HepG2 (cell line): ENCODE data around the gene ACTL7B. TPM values are rescaled to one million over a fixed set of nuclear protein-coding genes. Genes with fewer than 3 reads are reported as not detected.

Source experiments
- ATAC-seq: fragments of 200-7000 bp; cut with Tn5 transposase; 3 replicates; pipeline ENCODE4 v1.9.1; 2020; ENCODE audit warnings: mild to moderate bottlenecking, moderate library complexity
- BruUV-seq: library from RNA; stranded (reverse); fragments of 400-500 nt; replicated peaks from 2 replicates; lab custom pipeline; 2021; lab: Mats Ljungman, UMichigan
- CTCF ChIA-PET: fragments of 300-600 bp; formaldehyde crosslinking; extraction: SDS; loops from one replicate; lab custom pipeline; 2021; ENCODE audit warnings: low total read pairs, inconsistent platforms, low intra/inter-chr PET ratio; lab: Yijun Ruan, JAX
- POLR2A ChIA-PET: fragments of 350-600 bp; sonication (Branson Sonifier 250); formaldehyde crosslinking; loops from one replicate; lab custom pipeline; 2020; ENCODE audit warnings: antibody characterized with exemption, inconsistent platforms; lab: Yijun Ruan, JAX
- DNase-seq: peaks from one replicate; pipeline ENCODE4 v3.0.0-alpha.2; 2015; ENCODE audit warnings: low spot score
- FAIRE-seq: peaks from 3 replicates; lab custom pipeline; 2011; peaks lifted over from hg19 to GRCh38; lab: Jason Lieb, UNC
- H2AFZ ChIP-seq: one replicate; pipeline ENCODE4 v1.6.1; 2011; ENCODE audit warnings: low read length, inconsistent platforms
- H3K27ac ChIP-seq: fragments of 300-600 bp; 3 replicates; pipeline ENCODE4 v1.8.0; 2011; ENCODE audit warnings: mixed run types, mild to moderate bottlenecking, mixed read lengths, low read length, inconsistent platforms; ENCODE audit not compliant: insufficient read depth; ENCODE audit errors: extremely low read length
- H3K27me3 ChIP-seq, 2 experiments: fragments of 200-600 bp in 1 of 2; 2 replicates in 1 of 2; 3 replicates in 1 of 2; pipeline versions ENCODE4 v1.6.0 to v1.8.0; 2011; ENCODE audit warnings: low read length in 2 of 2, mild to moderate bottlenecking in 2 of 2, moderate library complexity in 2 of 2, inconsistent platforms in 1 of 2; ENCODE audit not compliant: insufficient read depth in 2 of 2, control insufficient read depth in 1 of 2
- H3K36me3 ChIP-seq, 2 experiments: fragments of 200-600 bp in 1 of 2; replicated peaks in 1 of 2; 2 replicates in 1 of 2; 3 replicates in 1 of 2; pipeline versions ENCODE4 v1.5.1 to v1.8.0; 2011; ENCODE audit warnings: low read length in 2 of 2, inconsistent platforms in 1 of 2; ENCODE audit not compliant: insufficient read depth in 2 of 2, control insufficient read depth in 1 of 2
- H3K4me1 ChIP-seq: 2 replicates; pipeline ENCODE4 v1.5.1; 2012; ENCODE audit warnings: low read length, inconsistent platforms; ENCODE audit not compliant: insufficient read depth
- H3K4me2 ChIP-seq: 2 replicates; pipeline ENCODE4 v1.6.0; 2011; ENCODE audit warnings: low read depth, low read length, inconsistent platforms
- H3K4me3 ChIP-seq, 3 experiments: fragments of 200-600 bp in 1 of 3; sonication (generic), shearing (Covaris generic) in 1 of 3; replicated peaks in 1 of 3; 2 replicates each; pipeline ENCODE4 v1.5.1; 2011 to 2016; ENCODE audit warnings: low read length in 3 of 3, inconsistent platforms in 2 of 3, low read depth in 2 of 3, mild to moderate bottlenecking in 2 of 3, control low read depth in 1 of 3, mixed read lengths in 1 of 3; ENCODE audit not compliant: insufficient read depth in 1 of 3
- H3K79me2 ChIP-seq: one replicate; pipeline ENCODE4 v1.6.1; 2011; ENCODE audit warnings: low read length, inconsistent platforms; ENCODE audit not compliant: insufficient read depth
- H3K9ac ChIP-seq: 2 replicates; pipeline ENCODE4 v1.6.0; 2011; ENCODE audit warnings: mild to moderate bottlenecking, low read depth, low read length, inconsistent platforms; ENCODE audit not compliant: insufficient read depth
- H3K9me3 ChIP-seq: 2 replicates; pipeline ENCODE4 v1.5.1; 2012; ENCODE audit warnings: mild to moderate bottlenecking, low read length
- H4K20me1 ChIP-seq: 2 replicates; pipeline ENCODE4 v1.6.0; 2011; ENCODE audit warnings: inconsistent platforms, mild to moderate bottlenecking, low read length, moderate library complexity; ENCODE audit not compliant: insufficient read depth
- GATAD2A ChIP-seq: IDR thresholded peaks from 2 replicates; pipeline ENCODE4 v1.6.1; 2016
- NCOA2 ChIP-seq: sonication (generic); formaldehyde crosslinking; IDR thresholded peaks from 2 replicates; pipeline ENCODE4 v1.8.0; 2022; ENCODE audit warnings: inconsistent platforms
- NFATC3 ChIP-seq: sonication (generic); formaldehyde crosslinking; IDR thresholded peaks from 2 replicates; pipeline ENCODE4 v1.5.1; 2020; ENCODE audit warnings: mild to moderate bottlenecking, missing genetic modification reagents
- NR2F6 ChIP-seq, 2 experiments: IDR thresholded peaks; 2 replicates each; pipeline ENCODE4 v1.6.1; 2016; ENCODE audit warnings: antibody characterized with exemption in 1 of 2, mild to moderate bottlenecking in 1 of 2
- SNAI1 ChIP-seq: sonication (generic); formaldehyde crosslinking; IDR thresholded peaks from 2 replicates; pipeline ENCODE4 v1.5.0; 2020; ENCODE audit warnings: mild to moderate bottlenecking, missing genetic modification reagents, borderline replicate concordance
- SOX5 ChIP-seq: IDR thresholded peaks from 2 replicates; pipeline ENCODE4 v1.6.1; 2016; ENCODE audit warnings: borderline replicate concordance
- SOX6 ChIP-seq, 2 experiments: fragments of 450-650 bp in 1 of 2; sonication (generic) in 1 of 2; formaldehyde crosslinking in 1 of 2; IDR thresholded peaks; 2 replicates each; pipeline versions ENCODE4 v1.4.0 to v1.6.1; 2017 to 2020; ENCODE audit warnings: antibody characterized with exemption in 1 of 2, mild to moderate bottlenecking in 1 of 2, missing genetic modification reagents in 1 of 2
- WGBS: methylation state at CpG from one replicate; pipeline ENCODE4 v1.1.6; 2017; ENCODE audit warnings: low lambda C conversion rate; 5-methylcytosine and 5-hydroxymethylcytosine counted together
- in situ Hi-C: cut with HindIII; loops from 2 replicates; pipeline ENCODE4 v1.10.0; 2017; ENCODE audit warnings: low pct_unique_long_range_greater_than_20kb; ENCODE audit not compliant: extremely low pct_ligation_motif_present
- intact Hi-C: fragments of 100-400 bp; cut with micrococcal nuclease; formaldehyde crosslinking; loops from one replicate; pipeline ENCODE4 v1.10.0; 2022; ENCODE audit not compliant: unreplicated experiment
- polyA plus RNA-seq, 8 experiments: library from polyadenylated mRNA; depleted of rRNA in 3 of 8; stranded (reverse) in 7 of 8; unstranded in 1 of 8; fragments of >200 nt; fragmentation: Illumina TruSeq in 4 of 8; extraction: Trizol in 4 of 8; gene quantifications; 2 replicates each; pipeline versions ENCODE4 v1.2.1 to v1.2.3, GENCODE V29; 2011 to 2016; ENCODE audit warnings: low read depth in 4 of 8, missing spikeins in 1 of 8, mixed read lengths in 1 of 8; ENCODE audit not compliant: insufficient read depth in 1 of 8
- total RNA-seq, 5 experiments: library from RNA; depleted of rRNA; stranded (reverse); fragments of >200 nt; fragmentation: Illumina TruSeq; extraction: Trizol; gene quantifications; 2 replicates each; pipeline ENCODE4 v1.2.3, GENCODE V29; 2016; ENCODE audit warnings: low read depth in 1 of 5
- TF ChIP-seq, protein P1 (sequence below): sonication (generic); formaldehyde crosslinking; conservative IDR thresholded peaks from 2 replicates; pipeline ENCODE4 v1.4.0; 2020; ENCODE audit warnings: mild to moderate bottlenecking, missing genetic modification reagents, moderate library complexity
- TF ChIP-seq, protein P2 (sequence below): sonication (generic); formaldehyde crosslinking; IDR thresholded peaks from 2 replicates; pipeline ENCODE4 v1.4.0; 2020; ENCODE audit warnings: mild to moderate bottlenecking, missing genetic modification reagents, borderline replicate concordance
- TF ChIP-seq, protein P3 (sequence below): sonication (generic); formaldehyde crosslinking; IDR thresholded peaks from 2 replicates; pipeline ENCODE4 v1.8.1; 2023; ENCODE audit warnings: missing genetic modification reagents, inconsistent platforms, borderline replicate concordance

ACTL7B gene
- total and polyA plus RNA-seq, 2 of the 13 experiments (the other 11 are each of a cell fraction or from before 2014, with no cell fraction given): 0.07 to 0.11 TPM

DNA sequence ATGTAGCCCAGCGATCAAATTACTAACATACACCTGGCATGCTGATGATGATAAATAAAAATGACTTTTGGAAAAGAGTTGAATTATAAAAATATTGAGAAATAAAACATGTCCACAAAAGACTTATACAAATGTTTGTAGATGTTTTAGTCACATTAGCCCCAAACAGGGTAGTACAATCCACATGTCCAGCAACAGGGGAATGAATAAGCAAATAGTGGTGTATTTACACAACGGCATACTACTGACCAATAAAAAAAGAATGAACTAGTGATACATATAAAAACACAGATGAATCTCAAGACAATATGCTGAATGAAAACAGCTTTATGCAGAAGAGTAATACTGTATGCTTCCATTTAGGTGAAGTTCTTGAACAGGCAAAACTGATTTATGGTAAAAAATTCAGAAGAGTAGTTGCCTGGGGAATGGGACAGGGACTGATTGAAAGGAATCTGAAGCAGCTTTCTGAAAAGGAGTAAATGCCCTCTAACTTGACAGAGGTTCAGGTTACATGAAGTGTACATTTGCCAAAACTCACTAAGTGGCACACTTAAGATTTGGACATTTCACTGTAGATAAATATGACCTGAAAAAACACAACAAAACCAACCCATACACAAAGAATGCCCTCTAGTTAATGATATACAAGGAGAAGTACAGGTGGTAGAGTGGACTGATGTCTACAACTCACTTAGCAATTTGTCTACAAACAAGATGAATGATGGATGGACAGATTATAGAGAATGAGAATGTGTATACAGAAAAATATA is 41.7 kb upstream of the ACTL7B start:
- H3K79me2 ChIP-seq: no peaks in the 10 kb centered on the region
- H3K4me3 ChIP-seq: no peak overlapping the region
- H3K9me3 ChIP-seq: no peaks in the 10 kb centered on the region
- no peaks in the 10 kb centered on the region for H4K20me1 ChIP-seq
- H2AFZ ChIP-seq: no peak overlapping the region
- no peak overlapping the region for H3K4me2 ChIP-seq
- H3K4me1 ChIP-seq: peaks cover 82% of the 10 kb centered on the region
- in situ Hi-C loops: no loop called here
- intact Hi-C loops: no loop called here
- ATAC-seq: peak; percentile 8; the same call in 1 of the 3 replicates
- peak; percentile 21 for FAIRE-seq
- ChIA-PET POLR2A (interaction anchor here (3.2 kb wide), 1 partner anchor 12 kb away, joined by 20 read pairs; no protein-coding TSS in a partner anchor), CTCF (no interaction called here)
- no TSS peak for BruUV-seq
- WGBS: 74% methylated on average over 2 of the region's 2 CpGs
- H3K27me3 ChIP-seq: no peaks in the 10 kb centered on the region
- H3K9ac ChIP-seq: no peak overlapping the region
- DNase-seq: peak; percentile 18
- H3K27ac ChIP-seq: peak overlapping the region; percentile 55
- peaks cover 19 to 84% of the 10 kb centered on the region in 2 experiments for H3K36me3 ChIP-seq
- TF ChIP-seq, protein P1, sequence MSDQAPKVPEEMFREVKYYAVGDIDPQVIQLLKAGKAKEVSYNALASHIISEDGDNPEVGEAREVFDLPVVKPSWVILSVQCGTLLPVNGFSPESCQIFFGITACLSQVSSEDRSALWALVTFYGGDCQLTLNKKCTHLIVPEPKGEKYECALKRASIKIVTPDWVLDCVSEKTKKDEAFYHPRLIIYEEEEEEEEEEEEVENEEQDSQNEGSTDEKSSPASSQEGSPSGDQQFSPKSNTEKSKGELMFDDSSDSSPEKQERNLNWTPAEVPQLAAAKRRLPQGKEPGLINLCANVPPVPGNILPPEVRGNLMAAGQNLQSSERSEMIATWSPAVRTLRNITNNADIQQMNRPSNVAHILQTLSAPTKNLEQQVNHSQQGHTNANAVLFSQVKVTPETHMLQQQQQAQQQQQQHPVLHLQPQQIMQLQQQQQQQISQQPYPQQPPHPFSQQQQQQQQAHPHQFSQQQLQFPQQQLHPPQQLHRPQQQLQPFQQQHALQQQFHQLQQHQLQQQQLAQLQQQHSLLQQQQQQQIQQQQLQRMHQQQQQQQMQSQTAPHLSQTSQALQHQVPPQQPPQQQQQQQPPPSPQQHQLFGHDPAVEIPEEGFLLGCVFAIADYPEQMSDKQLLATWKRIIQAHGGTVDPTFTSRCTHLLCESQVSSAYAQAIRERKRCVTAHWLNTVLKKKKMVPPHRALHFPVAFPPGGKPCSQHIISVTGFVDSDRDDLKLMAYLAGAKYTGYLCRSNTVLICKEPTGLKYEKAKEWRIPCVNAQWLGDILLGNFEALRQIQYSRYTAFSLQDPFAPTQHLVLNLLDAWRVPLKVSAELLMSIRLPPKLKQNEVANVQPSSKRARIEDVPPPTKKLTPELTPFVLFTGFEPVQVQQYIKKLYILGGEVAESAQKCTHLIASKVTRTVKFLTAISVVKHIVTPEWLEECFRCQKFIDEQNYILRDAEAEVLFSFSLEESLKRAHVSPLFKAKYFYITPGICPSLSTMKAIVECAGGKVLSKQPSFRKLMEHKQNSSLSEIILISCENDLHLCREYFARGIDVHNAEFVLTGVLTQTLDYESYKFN (CRISPR knock-in tag): 0 out of 2 replicates have a peak, but pooled peaks have one; percentile 20
- TF ChIP-seq NFATC3 (CRISPR knock-in tag): no peak
- peak; percentile 51; the same call in 1 of the 2 replicates for TF ChIP-seq NCOA2 (CRISPR knock-in tag)
- TF ChIP-seq, protein P2, sequence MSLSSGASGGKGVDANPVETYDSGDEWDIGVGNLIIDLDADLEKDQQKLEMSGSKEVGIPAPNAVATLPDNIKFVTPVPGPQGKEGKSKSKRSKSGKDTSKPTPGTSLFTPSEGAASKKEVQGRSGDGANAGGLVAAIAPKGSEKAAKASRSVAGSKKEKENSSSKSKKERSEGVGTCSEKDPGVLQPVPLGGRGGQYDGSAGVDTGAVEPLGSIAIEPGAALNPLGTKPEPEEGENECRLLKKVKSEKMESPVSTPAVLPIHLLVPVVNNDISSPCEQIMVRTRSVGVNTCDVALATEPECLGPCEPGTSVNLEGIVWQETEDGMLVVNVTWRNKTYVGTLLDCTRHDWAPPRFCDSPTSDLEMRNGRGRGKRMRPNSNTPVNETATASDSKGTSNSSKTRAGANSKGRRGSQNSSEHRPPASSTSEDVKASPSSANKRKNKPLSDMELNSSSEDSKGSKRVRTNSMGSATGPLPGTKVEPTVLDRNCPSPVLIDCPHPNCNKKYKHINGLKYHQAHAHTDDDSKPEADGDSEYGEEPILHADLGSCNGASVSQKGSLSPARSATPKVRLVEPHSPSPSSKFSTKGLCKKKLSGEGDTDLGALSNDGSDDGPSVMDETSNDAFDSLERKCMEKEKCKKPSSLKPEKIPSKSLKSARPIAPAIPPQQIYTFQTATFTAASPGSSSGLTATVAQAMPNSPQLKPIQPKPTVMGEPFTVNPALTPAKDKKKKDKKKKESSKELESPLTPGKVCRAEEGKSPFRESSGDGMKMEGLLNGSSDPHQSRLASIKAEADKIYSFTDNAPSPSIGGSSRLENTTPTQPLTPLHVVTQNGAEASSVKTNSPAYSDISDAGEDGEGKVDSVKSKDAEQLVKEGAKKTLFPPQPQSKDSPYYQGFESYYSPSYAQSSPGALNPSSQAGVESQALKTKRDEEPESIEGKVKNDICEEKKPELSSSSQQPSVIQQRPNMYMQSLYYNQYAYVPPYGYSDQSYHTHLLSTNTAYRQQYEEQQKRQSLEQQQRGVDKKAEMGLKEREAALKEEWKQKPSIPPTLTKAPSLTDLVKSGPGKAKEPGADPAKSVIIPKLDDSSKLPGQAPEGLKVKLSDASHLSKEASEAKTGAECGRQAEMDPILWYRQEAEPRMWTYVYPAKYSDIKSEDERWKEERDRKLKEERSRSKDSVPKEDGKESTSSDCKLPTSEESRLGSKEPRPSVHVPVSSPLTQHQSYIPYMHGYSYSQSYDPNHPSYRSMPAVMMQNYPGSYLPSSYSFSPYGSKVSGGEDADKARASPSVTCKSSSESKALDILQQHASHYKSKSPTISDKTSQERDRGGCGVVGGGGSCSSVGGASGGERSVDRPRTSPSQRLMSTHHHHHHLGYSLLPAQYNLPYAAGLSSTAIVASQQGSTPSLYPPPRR (CRISPR knock-in tag): 0 out of 2 replicates have a peak, but pooled peaks have one; percentile 15
- no peak for TF ChIP-seq SNAI1 (CRISPR knock-in tag)
- peak; percentile 20; the same call in 1 of the 2 replicates for TF ChIP-seq SOX5 (CRISPR knock-in tag)
- no peak for TF ChIP-seq SOX6 (IDR thresholded peaks at IDR 0.05)
- peak; percentile 38; the same call in 1 of the 2 replicates for TF ChIP-seq SOX6 (CRISPR knock-in tag; IDR thresholded peaks at IDR 0.05)
- TF ChIP-seq GATAD2A (CRISPR knock-in tag): peak; percentile 70
- TF ChIP-seq, protein P3, sequence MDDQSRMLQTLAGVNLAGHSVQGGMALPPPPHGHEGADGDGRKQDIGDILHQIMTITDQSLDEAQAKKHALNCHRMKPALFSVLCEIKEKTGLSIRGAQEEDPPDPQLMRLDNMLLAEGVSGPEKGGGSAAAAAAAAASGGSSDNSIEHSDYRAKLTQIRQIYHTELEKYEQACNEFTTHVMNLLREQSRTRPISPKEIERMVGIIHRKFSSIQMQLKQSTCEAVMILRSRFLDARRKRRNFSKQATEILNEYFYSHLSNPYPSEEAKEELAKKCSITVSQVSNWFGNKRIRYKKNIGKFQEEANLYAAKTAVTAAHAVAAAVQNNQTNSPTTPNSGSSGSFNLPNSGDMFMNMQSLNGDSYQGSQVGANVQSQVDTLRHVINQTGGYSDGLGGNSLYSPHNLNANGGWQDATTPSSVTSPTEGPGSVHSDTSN (CRISPR knock-in tag): no peak
- peak; percentile 10; the same call in 1 of the 2 replicates for TF ChIP-seq NR2F6 (IDR thresholded peaks at IDR 0.05)
- TF ChIP-seq NR2F6 (CRISPR knock-in tag; IDR thresholded peaks at IDR 0.05): no peak
